K562 (cell line): ENCODE results near the gene KCNJ12. TPM values are rescaled to one million over a fixed set of nuclear protein-coding genes. Genes with fewer than 3 reads are reported as not detected.
"Not testable (repeated sequence)": the region's sequence is repeated elsewhere in the genome, so short reads cannot be mapped to it uniquely, and the experiment has no call there.

ENCODE experiments used
- ATAC-seq: fragments of 200-7000 bp; cut with Tn5 transposase; 3 replicates; pipeline ENCODE4 v1.9.1; 2020; ENCODE audit warnings: moderate library complexity
- BruUV-seq: library from RNA; stranded (reverse); fragments of 400-500 nt; replicated peaks from 2 replicates; lab custom pipeline; 2021; lab: Mats Ljungman, UMichigan
- CTCF ChIA-PET: fragments of 300-600 bp; formaldehyde crosslinking; extraction: SDS; loops from one replicate; lab custom pipeline; 2021; ENCODE audit warnings: low intra/inter-chr PET ratio; lab: Yijun Ruan, JAX
- POLR2A ChIA-PET: fragments of 300-600, 350-650 bp; sonication (Branson Sonifier 250); formaldehyde crosslinking; extraction: SDS; loops from one replicate; lab custom pipeline; 2021; ENCODE audit warnings: antibody characterized with exemption, inconsistent platforms; lab: Yijun Ruan, JAX
- DNase-seq, 4 experiments: peaks; one replicate each; pipeline versions ENCODE4 v3.0.0 to v3.0.0-alpha.2; 2011 to 2018; ENCODE audit warnings: low spot score in 3 of 4, mixed read lengths in 3 of 4; ENCODE audit errors: extremely low read depth in 1 of 4
- FAIRE-seq: peaks from 2 replicates; lab custom pipeline; 2011; peaks lifted over from hg19 to GRCh38; lab: Jason Lieb, UNC
- H2AFZ ChIP-seq: 2 replicates; pipeline ENCODE4 v1.6.0; 2011; ENCODE audit warnings: low read depth, low read length, control low read depth, inconsistent platforms
- H3K27ac ChIP-seq: fragments of 200-600 bp; 3 replicates; pipeline ENCODE4 v1.8.0; 2011; ENCODE audit warnings: low read depth, mild to moderate bottlenecking, control low read depth, inconsistent platforms, low read length, moderate library complexity, mixed read lengths; ENCODE audit errors: extremely low read depth
- H3K27me3 ChIP-seq, 2 experiments: fragments of 300-600 bp in 1 of 2; 2 replicates in 1 of 2; 3 replicates in 1 of 2; pipeline versions ENCODE4 v1.6.0 to v1.8.0; 2011; ENCODE audit warnings: inconsistent platforms in 2 of 2, low read length in 2 of 2, mild to moderate bottlenecking in 1 of 2, mixed read lengths in 1 of 2, moderate library complexity in 1 of 2; ENCODE audit not compliant: control insufficient read depth in 2 of 2, insufficient read depth in 2 of 2
- H3K36me3 ChIP-seq: fragments of 300-600 bp; 3 replicates; pipeline ENCODE4 v1.8.0; 2011; ENCODE audit warnings: mild to moderate bottlenecking, low read length, inconsistent platforms; ENCODE audit not compliant: control insufficient read depth, insufficient read depth
- H3K4me1 ChIP-seq, 2 experiments: fragments of 200-600 bp in 1 of 2; replicated peaks in 1 of 2; 2 replicates in 1 of 2; 3 replicates in 1 of 2; pipeline versions ENCODE4 v1.5.1 to v1.8.0; 2011; ENCODE audit warnings: inconsistent platforms in 2 of 2, low read length in 2 of 2, mild to moderate bottlenecking in 1 of 2, mixed read lengths in 1 of 2, moderate library complexity in 1 of 2; ENCODE audit not compliant: control insufficient read depth in 2 of 2, insufficient read depth in 2 of 2
- H3K4me2 ChIP-seq: 2 replicates; pipeline ENCODE4 v1.6.1; 2011; ENCODE audit warnings: low read length, control low read depth, inconsistent platforms, mixed read lengths; ENCODE audit not compliant: insufficient read depth
- H3K4me3 ChIP-seq: fragments of 200-600 bp; sonication (generic), shearing (Covaris generic); 2 replicates; pipeline ENCODE4 v1.5.1; 2016; ENCODE audit warnings: control low read depth, inconsistent platforms
- H3K79me2 ChIP-seq: fragments of 200-600 bp; 3 replicates; pipeline ENCODE4 v1.8.0; 2011; ENCODE audit warnings: low read length, inconsistent platforms; ENCODE audit not compliant: control insufficient read depth, insufficient read depth
- H3K9ac ChIP-seq, 2 experiments: 2 replicates each; pipeline versions ENCODE4 v1.6.0 to v1.6.1; 2011; ENCODE audit warnings: low read depth in 2 of 2, low read length in 2 of 2, control low read depth in 1 of 2, inconsistent platforms in 1 of 2, mild to moderate bottlenecking in 1 of 2, mixed read lengths in 1 of 2; ENCODE audit not compliant: insufficient read depth in 1 of 2
- H3K9me1 ChIP-seq: one replicate; pipeline ENCODE4 v1.6.0; 2011; ENCODE audit warnings: inconsistent platforms, mild to moderate bottlenecking, low read length, moderate library complexity; ENCODE audit not compliant: control insufficient read depth, insufficient read depth
- H3K9me3 ChIP-seq: replicated peaks from 2 replicates; pipeline ENCODE4 v1.5.1; 2011; ENCODE audit warnings: low read depth, low read length, inconsistent platforms; ENCODE audit not compliant: control insufficient read depth, insufficient read depth
- H4K20me1 ChIP-seq: replicated peaks from 2 replicates; pipeline ENCODE4 v1.6.1; 2011; ENCODE audit warnings: low read length, inconsistent platforms, mixed read lengths; ENCODE audit not compliant: control insufficient read depth, insufficient read depth
- MCM7 ChIP-seq, 2 experiments: fragments of 450-650 bp; IDR thresholded peaks; 2 replicates each; pipeline ENCODE4 v1.6.1; 2016 to 2018
- WGBS: fragments of 100-300 bp; shearing (Covaris generic); methylation state at CpG from one replicate; pipeline ENCODE4 v1.1.6; 2016; ENCODE audit warnings: low coverage, mixed read lengths; ENCODE audit not compliant: insufficient coverage; ENCODE audit errors: missing lambda C conversion rate; 5-methylcytosine and 5-hydroxymethylcytosine counted together
- in situ Hi-C: fragments of 300-500 bp; cut with MboI; formaldehyde crosslinking; loops from 4 replicates; pipeline ENCODE4 v1.15.0; 2018; ENCODE audit warnings: inconsistent platforms, mixed read lengths
- intact Hi-C: fragments of 100-400 bp; cut with micrococcal nuclease; formaldehyde crosslinking; loops from 2 replicates; pipeline ENCODE4 v1.14.2; 2022
- polyA plus RNA-seq, 8 experiments: library from polyadenylated mRNA; depleted of rRNA in 4 of 8; stranded (reverse) in 5 of 8; unstranded in 3 of 8; fragments of >200 nt; fragmentation: Nextera tagmentation in 2 of 8; fragmentation: Illumina TruSeq in 1 of 8; extraction: Ambion mirVana in 2 of 8; extraction: Trizol in 1 of 8; gene quantifications; 2 replicates each; pipeline versions ENCODE4 v1.2.1 to v1.2.3, GENCODE V29; 2011 to 2014; ENCODE audit warnings: inconsistent platforms in 1 of 8, missing spikeins in 1 of 8
- total RNA-seq, 7 experiments: library from RNA; depleted of rRNA in 6 of 7; stranded (reverse); fragments of >200 nt in 6 of 7; fragmentation: Illumina TruSeq in 2 of 7; extraction: Trizol in 2 of 7; gene quantifications; 2 replicates each; pipeline versions ENCODE4 v1.2.1 to v1.2.3, GENCODE V29; 2011 to 2021; ENCODE audit warnings: low replicate concordance in 1 of 7

The KCNJ12 gene
- total and polyA plus RNA-seq, 9 of the 15 experiments (the other 6 are each of a cell fraction or from before 2014, with no cell fraction given): 0.02 TPM; not detected in 8

DNA sequence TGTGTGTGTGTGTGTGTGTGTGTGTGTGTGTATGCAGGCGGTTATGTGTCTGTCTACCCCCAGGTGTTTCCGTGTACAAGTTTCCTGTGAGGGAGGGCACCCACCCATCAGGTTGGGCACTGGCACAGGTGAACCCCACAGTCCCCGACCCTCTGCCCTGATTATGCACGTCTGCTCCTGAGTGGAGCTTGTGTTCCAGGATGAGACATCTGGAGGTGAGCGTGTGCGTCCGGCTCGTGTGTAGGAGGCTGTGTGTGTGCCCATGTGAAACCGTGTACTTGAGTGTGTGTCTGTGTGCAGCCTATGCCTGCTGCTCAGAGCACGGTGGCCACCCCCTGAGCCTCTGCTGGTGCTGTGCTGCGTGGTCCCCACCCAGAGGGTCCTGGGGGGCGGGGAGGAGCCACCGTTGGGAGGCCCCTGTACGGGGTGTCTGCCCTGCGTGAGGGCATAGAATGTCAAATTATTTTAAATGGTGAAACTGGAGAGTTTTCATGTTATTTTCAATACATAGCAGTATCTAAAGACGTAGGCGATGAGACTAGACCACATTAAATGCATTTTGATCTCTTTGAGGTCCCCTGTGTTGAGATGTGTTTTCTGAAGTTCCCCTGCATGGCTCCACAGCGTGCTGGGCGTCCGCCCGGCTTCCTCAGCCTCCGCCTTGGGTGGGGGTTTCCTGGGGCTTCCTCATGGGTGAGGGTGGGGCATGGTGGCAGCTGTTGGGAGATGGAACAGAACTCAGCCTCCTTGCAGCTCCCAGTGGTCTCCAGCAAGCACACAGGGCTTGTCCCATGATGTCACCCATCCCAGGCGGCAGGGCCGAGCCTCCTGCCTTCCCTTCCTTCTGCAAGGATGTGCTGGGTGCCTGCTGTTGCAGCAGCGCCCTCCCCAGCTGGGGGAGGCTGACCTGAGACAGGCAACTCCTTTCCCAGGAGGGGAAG is 43.4 kb downstream of the KCNJ12 start:
- in situ Hi-C loops (loop anchor here (5.0 to 25.0 kb wide), 2 partner anchors 288 to 668 kb away; no protein-coding TSS in a partner anchor), intact Hi-C loops (no loop called here)
- ATAC-seq: no peak; the same call in 2 of the 3 replicates
- POLR2A ChIA-PET: no interaction called here
- no peak for FAIRE-seq
- CTCF ChIA-PET: no interaction called here
- Histone ChIP-seq H3K4me2 (no peak overlapping the region), H3K9me1 (no peaks in the 10 kb centered on the region), H3K27me3 (peaks cover 5 to 19% of the 10 kb centered on the region in 2 experiments; a peak in 4 of 5 replicates), H3K4me1 (no peaks in the 10 kb centered on the region), H3K79me2 (no peaks in the 10 kb centered on the region), H4K20me1 (no peaks in the 10 kb centered on the region), H3K36me3 (no peaks in the 10 kb centered on the region), H3K9me3 (no peaks in the 10 kb centered on the region), H3K27ac (no peak overlapping the region), H3K4me3 (no peak overlapping the region), H2AFZ (no peak overlapping the region), H3K9ac (no peak overlapping the region)
- BruUV-seq: no TSS peak
- WGBS: 2% methylated on average over 19 of the region's 25 CpGs
- DNase-seq: no peak
- TF ChIP-seq MCM7 (IDR thresholded peaks at IDR 0.05): no peak

- POLR2A ChIA-PET: interaction anchor here (1.2 kb wide), 1 partner anchor 287 kb away, joined by 4 read pairs; no protein-coding TSS in a partner anchor
- H3K4me3 ChIP-seq, BruUV-seq, H2AFZ ChIP-seq, H3K36me3 ChIP-seq, H3K4me1 ChIP-seq, H3K4me2 ChIP-seq, FAIRE-seq, H3K9me3 ChIP-seq, H3K79me2 ChIP-seq, H3K9ac ChIP-seq, H3K27ac ChIP-seq, ATAC-seq, H4K20me1 ChIP-seq, intact Hi-C loops, CTCF ChIA-PET, H3K9me1 ChIP-seq, DNase-seq: not testable (repeated sequence)
- under 1% methylated on average over 9 of the region's 11 CpGs for WGBS
- peaks cover 3 to 14% of the 10 kb centered on the region in 2 experiments; a peak in 3 of 5 replicates for H3K27me3 ChIP-seq
- in situ Hi-C loops: loop anchor here (5.0 to 25.0 kb wide), 2 partner anchors 287 to 667 kb away; no protein-coding TSS in a partner anchor
Observed at GRCh38 chr17:21420503-21421090, 44.4 kb downstream of the KCNJ12 start.

GRCh38 chr17:21421421-21422310 is 45.5 kb downstream of the KCNJ12 start:
- H3K9me1 ChIP-seq, FAIRE-seq, H3K4me2 ChIP-seq, DNase-seq, H3K9ac ChIP-seq, H3K36me3 ChIP-seq, H3K79me2 ChIP-seq, BruUV-seq, CTCF ChIA-PET, H3K27ac ChIP-seq, H4K20me1 ChIP-seq, H3K4me3 ChIP-seq, H3K9me3 ChIP-seq, H2AFZ ChIP-seq, intact Hi-C loops, H3K4me1 ChIP-seq: not testable (repeated sequence)
- H3K27me3 ChIP-seq: peaks cover 3 to 12% of the 10 kb centered on the region in 2 experiments; a peak in 3 of 5 replicates
- POLR2A ChIA-PET: interaction anchor here (1.2 kb wide), 1 partner anchor 286 kb away, joined by 4 read pairs; no protein-coding TSS in a partner anchor
- 1% methylated on average over 8 of the region's 20 CpGs for WGBS
- in situ Hi-C loops: loop anchor here (5.0 to 25.0 kb wide), 2 partner anchors 286 to 666 kb away; no protein-coding TSS in a partner anchor
- peak; percentile 36; the same call in 2 of the 3 replicates for ATAC-seq
